ENCODE results near the gene TOM1.

Gene TOM1

DNA sequence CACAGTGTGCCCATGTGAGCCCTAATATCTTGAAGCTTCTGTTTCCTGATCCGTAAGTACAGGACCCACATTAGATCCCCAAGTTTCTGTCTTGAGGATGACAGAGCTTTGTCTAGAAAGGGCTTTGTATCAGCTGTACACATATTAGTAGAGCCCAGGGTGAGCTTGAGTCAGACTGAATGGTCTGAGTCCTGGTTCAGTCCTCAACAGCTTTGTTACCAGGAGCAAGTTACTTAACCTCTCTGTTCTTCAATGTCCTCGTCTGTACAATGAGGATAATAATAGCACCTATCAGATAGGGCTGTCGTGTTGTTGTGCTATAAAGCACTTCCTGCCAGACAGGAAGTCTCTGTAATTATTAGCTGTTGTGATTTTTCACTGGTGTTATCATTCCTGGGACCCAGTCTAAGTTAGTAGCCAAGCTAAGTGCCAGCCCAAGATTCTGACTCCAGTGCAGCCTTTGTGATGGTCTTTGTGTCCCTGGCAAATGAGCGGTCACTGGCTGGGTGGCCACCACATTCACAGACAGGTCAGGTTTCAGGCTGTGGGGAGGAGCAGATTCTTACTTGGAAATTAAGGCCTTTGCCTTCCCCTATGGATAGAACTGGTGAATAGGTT, 6.8 kb downstream of the TOM1 start:
- in situ Hi-C loops (cut with MboI; ENCODE audit: low sequenced_read_pairs) = no loop called here

DNA sequence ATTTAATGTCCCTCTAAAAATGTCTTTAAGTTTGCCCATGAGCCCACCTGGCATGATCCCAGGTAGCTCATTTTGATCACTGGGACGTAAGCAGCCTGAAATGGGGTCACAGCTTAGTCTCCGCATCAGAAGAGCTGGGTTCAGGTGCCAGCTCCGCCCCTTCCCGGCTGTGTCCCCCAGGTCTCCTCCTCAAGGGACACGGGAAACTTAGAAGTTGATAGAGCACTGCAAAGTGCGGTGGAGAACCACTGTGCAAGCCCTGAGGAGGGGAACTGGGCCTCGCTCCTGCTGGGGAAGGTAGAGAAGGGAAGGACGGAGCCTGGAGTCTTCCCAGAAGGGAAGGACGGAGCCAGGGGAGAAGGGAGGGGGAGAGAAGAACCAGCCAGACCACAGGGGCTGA, 7.7 kb downstream of the TOM1 start:
- in situ Hi-C loops (cut with MboI; ENCODE audit: low sequenced_read_pairs) = no loop called here

DNA sequence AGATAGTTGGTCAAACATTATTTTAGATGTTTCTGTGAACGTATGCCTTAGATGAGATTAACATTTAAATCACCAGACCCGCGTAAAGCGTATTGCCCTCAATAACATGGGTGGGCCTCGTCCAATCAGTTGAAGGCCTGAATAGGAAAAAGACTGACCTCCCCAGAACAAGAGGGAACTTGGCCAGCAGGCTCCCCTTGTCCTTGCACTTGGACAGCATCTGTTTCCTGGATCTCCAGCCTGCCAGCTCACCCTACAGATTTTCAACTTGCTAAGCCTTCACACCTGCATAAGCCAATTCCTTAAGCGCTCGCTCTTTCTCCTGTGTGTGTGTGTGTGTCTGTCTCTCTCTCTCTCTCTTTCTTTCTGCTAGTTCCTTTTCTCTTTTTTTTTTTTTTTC, 8.2 kb downstream of the TOM1 start:
- in situ Hi-C loops (cut with MboI; ENCODE audit: low sequenced_read_pairs) = no loop called here

DNA sequence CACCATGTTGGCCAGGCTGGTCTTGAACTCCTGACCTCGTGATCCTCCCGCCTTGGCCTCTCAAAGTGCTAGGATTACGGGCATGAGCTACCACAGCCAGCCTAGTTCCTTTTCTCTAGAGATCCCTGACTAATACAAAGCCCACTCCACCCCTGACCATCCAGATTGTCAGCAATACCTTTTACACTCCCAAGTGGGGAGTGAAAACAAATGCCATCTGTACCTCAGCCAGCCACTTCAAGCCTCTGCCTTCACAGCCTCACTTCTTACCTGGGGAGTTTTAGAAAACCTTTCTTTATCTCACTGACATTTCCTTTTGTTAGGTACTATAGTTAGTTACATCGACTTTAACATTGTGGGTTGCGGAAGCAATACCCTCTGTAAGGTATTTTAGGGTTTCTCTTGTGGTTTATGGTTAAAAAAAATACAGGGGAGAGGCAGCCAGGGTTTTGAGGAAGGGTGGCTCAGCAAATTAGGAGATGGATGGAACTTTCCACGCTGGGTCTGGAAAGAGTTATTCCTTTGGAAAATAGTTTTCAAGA, 8.9 kb downstream of the TOM1 start:
- in situ Hi-C loops (cut with MboI; ENCODE audit: low sequenced_read_pairs) = no loop called here

DNA sequence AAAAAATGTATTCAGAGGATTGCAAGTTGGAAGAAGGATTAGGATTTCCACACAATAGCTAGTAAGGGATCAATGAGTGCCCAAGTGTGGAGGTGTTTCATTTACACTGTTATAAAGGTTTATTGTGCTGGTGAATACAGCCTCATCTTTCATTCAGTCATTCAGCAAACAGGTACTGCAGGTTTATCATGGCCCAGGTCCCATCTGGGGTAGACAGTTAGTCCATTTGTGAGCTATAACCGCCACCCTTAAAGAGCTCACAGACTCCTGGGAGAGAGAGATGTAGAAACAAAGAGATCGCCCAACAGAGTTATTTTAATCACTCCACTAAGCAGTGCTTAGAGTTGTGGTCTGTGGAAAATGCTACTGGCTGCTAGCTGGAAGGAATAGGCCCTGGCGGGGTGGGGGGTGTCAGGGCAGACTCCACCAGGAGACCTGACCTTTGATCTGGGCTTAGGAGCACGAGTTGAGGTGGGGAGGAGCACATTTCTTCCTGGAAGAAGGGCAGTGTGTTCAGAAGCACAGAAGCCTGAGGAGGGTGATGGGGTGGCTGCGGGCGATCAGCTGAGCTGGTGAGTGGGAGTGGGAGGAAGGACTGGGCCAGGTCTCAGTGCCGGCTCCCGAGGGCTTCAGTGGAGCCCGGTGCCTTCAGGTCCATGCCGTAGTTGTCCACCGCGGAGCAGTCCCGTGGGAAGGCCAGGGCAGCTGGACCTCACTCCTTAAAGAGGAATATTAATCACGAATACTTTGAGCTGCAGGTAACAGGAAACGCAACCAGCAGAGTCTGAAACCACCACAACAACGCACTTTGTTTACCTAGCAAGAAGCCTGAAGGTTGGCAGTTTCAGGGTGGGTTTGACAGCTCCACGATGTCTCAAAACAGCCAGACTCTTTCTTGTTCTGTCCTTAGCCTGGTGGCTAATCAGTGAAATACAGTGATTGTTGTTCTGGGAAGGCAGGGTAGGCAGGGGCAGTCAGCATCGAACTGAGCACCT, 11.2 kb downstream of the TOM1 start:
- in situ Hi-C loops (cut with MboI; ENCODE audit: low sequenced_read_pairs) = no loop called here

DNA sequence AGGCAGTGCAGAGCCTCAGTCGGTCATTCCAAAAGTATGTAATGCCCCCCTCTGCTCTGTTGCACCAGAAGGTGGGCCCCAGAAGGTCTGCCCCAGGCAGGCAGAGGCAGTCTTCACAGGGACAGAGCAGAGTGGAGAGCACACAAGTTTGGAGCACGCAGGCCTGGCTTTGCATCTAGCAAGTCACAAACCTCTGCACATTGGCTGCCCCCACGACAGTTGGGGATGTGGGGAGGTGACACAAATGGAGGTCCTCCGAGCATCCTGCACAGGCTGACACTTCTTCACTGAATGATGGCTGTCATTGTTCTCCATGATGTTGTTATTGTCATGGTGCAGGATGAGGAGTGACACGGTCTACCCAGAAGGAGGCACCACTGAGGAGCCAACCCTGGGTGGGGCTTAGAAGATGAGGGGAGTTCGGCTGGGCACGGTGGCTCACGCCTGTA, 11.9 kb downstream of the TOM1 start:
- in situ Hi-C loops (cut with MboI; ENCODE audit: low sequenced_read_pairs) = no loop called here

DNA sequence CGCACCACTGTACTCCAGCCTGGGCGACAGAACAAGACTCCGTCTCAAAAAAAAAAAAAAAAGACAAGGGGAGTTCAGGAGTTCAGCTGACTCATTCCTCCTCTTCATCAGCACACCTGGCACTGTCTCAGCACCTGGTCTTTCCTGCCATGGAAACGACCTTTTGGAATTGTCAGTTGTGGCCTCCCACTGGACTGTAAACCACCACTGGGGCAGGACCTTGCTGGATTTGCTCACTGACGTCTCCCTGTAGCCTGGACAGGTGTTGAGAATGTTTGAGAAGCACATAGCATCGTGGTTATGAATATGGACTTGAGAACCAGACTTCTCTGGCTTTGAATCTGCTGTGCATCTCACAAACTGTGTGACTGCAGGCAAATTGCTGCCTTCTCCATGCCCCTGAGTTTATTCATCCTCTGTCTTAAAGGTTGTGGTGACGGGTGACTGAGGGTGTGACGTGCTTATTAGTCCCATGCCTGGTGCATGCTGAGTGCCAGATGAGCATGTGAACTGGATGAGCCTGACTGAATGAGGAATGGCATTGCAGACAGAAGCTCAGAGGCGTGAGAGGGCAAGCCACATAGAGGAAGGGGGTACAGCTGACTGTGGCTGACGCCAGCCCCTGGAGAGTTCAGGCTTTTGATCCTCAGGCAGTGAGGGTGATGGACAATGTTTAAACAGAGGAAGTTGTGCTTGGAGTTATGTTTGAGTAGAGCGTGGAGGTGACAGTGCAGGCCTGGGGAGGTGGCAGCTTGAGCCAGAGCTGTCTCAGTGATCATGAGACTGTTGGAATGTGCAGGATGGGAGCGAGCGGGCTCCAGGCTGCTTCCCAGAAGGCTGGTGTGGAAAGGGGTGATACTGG, 12.7 kb downstream of the TOM1 start:
- in situ Hi-C loops (cut with MboI; ENCODE audit: low sequenced_read_pairs) = no loop called here

DNA sequence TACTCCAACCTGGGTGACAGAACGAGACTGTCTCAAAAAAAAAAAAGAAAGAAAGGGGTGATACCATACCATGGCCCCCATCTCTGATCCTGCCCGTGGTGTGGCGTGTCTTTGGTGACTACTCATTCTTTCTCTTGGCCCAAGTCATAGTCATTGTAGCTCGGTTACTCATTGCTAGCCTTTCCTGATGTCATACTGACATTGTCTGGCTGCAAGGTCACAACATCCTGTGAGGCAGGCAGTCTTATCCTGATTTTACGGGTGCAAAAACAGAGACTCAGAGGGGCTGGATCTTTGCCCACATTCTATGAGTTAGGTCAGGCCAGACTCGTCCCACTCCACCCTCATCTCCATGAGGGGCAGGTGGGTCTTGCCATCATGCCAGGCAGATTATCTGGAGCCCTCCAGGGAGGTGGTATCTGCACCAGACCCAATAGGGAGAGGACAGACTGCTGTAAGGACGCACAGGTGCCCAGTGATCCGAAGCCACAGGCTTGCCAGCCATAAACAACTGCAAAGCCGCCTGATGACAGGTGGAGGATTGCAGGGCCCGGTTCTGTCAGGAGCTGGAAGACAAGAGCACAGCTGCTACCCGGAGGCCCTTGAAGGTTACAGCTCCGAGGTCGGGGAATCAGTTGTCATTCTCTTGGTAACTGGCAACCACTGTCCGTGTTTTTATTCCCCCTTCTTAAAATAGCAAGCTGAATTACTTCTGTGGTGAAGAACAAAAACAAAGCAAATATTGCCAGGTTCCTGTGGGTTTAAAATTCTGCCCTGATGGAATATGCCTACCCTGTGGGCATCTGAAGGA, 13.8 kb downstream of the TOM1 start:
- in situ Hi-C loops (cut with MboI; ENCODE audit: low sequenced_read_pairs) = no loop called here

DNA sequence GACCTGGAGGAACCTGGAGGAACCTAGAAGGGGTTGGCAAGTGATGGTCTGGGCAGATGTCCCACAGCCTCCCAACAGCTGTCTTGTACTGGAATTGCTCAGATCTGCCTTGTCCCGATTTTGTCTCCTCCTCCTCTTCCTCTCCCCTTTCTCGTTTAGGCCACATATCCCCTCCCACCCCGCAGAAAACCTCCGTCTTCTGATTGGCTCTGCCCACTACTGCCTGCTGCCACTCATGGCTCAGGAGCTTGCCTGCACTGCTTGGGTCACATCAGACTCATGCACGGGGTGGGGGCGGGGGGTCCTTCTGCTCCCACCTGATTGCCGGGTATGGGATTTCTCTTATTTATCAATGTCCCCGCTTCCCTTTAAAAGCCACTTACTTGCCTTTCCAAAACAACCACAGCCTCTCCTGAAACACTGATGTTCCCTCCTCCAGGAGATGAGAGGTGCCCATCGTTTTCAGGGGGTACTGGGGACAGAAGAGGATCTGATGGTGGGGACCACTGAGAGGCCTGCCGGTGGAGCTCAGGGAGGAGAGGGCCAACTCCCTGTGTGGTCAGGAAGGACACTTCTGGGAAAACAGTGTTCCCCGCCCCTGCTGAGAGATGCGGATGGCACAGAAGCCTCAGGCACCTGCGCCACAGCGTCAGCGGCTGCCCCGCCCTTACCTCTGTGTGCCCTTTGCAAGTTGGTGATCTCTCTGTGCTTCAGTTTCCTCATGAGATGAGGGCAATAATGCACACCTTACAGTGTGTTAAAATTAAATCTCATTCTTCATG, 14.7 kb downstream of the TOM1 start:
- in situ Hi-C loops (cut with MboI; ENCODE audit: low sequenced_read_pairs) = no loop called here

DNA sequence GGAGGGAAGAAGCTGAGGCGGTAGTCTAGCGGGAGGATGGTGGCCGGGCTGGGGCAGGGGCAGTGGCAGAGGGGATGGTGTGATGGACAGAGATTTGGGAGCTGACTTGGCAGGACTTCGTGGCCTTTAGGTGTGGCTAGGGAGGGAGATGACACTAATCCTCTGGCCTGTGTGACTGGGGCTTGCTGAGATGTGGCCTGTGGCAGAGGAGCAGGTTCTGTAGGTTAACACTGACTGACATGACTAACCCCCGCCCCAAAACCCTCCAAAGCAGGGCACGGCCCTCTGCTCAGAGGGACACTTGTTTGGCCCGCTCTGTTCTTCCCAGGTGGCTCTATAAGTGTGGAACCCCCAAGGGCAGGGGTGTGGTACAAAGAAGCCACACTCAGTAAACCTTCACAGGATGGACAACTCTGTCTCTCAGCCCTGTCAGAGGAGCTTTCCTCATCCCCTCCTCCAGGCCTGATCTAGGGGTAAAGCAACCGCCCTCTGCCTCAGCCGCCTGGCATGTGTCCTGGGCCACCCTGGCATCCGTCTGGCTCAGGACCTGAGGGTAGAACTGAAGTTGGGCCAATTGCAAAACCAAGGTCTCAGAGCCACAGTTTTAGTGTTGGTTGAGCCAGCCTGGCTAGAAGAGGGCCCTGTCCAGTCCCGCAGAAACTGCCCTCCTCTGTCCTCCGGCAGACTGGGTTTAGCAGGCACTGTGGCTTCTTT, 15.6 kb downstream of the TOM1 start:
- in situ Hi-C loops (cut with MboI; ENCODE audit: low sequenced_read_pairs) = no loop called here

DNA sequence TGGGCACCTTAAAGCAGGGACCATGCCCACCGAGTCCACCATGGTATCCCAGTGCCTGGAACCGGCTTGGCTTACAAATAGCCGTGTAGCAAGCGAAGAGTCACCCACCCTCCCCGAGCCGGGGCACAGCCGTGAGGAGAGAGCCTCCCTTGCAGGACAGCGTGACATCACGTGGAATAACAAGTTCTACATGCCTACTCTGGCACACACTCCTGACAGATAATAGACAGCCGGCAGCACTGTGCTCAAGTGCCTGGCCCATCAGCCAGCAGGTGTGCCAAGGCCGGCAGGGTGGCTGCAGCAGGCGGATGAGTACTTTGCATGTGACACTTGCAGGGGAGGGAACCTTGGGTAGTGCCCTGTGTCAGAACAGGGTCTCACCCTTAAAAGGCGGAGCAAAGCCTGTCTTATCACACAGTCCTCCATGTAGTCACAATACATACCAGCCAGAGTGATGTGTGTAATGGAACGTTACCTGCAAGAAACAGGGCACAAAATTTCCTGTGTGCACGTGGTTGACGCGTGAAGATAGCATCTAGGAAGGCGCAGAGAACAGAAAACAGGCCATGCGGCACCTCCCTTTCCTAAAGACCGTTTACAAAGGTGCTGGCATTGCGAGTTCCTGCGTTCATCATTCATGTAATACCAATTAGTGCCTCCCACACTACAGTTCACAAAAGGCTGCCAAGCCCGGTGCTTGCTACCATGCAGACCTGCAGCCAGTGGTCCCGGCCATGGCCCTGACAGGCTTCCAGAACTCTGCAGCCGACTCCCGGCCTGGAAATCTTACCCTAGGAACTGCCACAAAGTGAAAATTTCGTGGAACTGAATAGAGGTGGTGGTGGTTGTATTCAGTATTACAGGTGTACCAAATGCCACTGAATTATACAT, 16.4 kb downstream of the TOM1 start:
- in situ Hi-C loops (cut with MboI; ENCODE audit: low sequenced_read_pairs) = no loop called here

DNA sequence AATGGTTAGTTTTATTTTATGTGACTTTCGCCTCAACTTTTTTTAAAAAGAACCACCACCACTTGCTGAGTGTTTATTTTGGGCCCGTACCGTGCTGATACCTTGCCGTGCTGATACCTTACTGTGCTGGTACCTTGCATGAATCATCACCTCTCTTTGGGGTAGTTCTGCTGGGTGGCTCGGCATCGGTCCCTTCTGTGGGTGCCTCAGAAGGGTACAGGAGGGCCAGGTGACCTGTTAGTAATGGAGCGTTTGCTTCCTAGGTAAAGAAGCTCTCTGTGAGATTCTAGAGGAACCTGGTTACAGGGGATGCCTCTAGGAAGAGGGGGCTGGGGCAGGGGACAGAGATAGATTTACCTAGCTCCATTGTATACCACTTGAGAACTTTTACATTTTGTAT, 17.1 kb downstream of the TOM1 start:
- in situ Hi-C loops (cut with MboI; ENCODE audit: low sequenced_read_pairs) = no loop called here

DNA sequence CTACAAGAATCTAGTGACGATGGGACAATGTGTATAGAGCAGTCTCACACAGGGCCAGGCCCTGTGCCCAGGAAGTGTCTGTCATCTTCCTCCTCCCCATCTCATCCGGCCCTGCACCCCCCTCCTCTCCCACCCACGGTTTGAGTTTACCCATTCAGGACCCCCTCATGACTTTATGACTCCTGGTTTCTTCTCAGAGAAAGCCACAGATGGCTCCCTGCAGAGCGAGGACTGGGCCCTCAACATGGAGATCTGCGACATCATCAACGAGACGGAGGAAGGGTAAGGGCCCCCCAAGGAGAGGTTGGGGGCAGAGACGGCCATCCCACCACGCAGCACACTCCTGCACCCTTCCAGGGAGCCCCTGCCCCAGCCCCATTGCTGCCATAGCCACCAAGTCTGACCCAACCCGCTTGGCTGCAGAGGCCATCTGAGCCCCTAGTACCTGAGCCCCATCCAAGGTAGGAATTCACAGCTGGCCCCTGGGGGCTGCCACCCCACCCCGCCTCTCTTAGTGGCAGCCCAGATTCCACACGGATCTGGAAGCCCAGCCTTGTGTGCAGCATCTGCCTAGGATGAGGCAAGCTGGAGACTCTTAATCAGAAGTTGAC, 18.1 kb downstream of the TOM1 start:
- in situ Hi-C loops (cut with MboI; ENCODE audit: low sequenced_read_pairs) = no loop called here

DNA sequence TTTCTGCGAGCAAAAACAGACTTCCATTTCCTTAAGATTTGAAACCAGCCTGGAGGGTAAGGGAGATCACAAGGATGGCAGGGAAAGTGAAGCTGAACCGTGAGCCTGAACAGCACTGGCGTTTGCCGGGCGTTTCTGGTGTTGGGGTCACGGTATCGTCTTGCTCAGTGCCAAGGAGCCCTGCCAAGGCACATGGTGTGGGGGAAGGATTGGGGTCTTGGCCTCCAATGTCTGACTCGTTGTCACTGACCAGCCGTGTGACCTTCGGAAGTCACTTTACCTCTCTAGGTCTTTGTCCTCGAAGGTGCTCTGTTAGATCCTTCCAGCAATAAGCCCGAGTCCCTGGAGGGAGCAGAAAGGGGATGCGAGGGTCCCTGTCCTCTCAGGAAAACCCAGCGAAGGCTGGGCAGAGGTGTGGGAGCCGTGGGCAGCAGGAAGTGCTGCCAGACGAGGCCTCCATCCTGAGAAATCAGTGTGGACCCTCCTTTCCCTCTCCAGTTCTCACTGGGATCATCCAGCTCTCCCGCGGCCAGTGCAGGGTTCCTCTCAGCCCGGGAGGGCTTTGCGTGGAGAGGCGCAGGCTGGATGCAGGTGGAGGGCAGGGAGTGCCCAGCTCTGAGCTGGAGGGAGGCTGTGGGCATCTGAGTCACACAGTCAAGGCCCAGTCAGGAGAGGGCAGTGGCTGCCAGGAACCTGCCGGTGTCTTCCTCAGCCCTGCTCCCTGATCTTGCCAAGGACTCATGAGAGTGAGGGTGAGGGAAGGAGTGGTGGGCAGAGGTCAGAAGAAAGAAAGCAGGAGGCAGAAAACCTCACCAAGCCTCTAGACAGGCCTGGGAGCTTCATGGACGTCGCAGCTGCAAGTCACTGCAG, 18.9 kb downstream of the TOM1 start:
- in situ Hi-C loops (cut with MboI; ENCODE audit: low sequenced_read_pairs) = no loop called here

DNA sequence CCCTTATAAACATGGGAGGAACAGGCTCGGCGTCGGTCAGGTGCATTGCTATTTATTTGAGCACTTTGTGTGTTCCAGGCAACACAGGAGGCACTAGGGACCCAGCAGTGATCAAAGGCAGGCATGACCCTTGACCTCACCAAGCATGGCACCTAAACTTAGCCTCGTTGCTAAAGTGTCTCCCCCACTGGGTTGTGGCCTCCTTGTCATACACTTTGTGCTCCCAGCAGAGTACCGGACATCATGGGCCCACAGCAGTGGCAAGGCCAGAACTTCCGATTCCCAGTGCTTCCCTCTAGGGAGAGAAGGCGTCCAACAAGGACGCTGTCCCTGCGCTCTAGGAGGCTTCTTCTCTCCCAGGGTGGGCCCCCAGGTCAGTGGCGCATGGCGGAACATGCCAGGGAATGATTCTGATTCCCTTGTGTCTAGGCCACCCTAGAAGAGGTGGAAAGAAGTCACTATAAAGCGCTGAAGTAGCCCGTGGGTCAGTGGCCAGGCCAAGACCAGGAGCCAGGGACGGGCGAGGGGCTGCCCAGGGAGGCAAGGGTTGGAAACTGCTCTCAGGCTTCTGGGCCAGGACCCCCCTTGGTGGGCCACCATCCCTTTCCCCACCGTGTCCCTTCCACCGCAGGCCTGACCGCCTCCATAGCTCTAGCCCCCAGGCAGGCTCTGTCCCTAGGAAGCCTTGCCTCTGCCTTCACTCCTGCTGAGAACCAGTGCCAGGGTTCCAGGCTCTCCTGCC, 19.7 kb downstream of the TOM1 start:
- in situ Hi-C loops (cut with MboI; ENCODE audit: low sequenced_read_pairs) = no loop called here

DNA sequence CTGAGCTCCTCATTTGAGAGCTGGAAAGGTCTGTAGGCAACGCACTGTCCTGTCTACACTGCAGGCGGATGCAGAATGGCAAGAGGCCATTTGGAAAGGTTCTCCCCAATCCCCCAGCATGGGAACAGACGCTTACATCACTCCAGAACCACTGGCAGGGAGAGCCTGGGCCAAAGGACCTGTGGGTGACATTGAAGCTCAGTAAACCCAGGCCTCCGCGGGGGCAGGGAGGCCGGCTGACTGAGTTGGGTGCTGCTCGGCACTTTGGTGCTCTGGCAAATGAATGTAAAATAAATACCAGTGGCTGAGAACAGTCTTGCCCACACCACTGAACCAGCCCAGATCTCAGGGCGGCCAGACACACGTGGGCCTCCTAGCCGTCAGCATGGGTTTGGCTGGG, 22.4 kb downstream of the TOM1 start:
- in situ Hi-C loops (cut with MboI; ENCODE audit: low sequenced_read_pairs) = no loop called here

All from hTERT RPE-1 (cell line).